DMS 273 (cell line): ENCODE data around the gene TNFRSF8.
A peak's percentile ranks its signal among the peaks of the same experiment; 100 is the strongest.

Experiments used
- DNase-seq: peaks from one replicate; lab custom pipeline; 2025; ENCODE audit not compliant: unreplicated experiment; lab: John Stamatoyannopoulos, UW

TNFRSF8 gene

DNA sequence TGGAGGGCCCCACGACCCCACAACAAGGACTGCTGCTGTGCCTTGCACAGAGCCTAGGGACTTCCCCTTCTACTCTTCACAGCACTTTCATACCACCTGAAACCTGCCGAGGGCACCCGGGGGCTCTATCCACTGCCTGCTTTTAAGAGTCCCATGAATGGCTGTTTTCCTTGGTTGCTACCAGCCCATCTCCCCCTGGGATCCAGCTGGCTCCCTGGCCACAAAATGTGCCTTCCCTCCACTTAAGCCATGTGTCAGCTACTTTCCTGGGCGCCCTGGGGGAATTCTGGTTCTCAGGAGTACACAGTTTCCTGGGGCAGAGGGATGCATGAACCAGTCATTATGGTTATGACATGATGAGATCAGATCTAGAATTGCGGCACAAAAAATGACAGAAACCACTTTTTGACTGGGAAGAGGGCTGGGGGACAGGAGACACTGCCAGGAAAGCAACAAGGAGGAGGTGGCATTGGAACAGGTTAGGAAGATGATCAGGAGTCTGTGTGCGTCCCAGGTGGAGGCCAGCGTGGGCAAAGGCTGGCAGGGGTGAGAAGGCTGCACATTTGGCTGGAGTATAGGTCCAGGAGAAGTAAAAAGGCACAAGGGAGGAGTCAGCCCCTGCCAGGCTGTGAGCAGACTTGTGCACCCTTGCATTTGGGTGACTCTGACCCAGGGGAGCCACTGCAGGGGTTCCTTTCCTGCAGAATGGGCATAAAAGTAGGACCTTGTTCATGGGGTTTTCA is 3.2 kb upstream of the TNFRSF8 start:
- peak; percentile 22 for DNase-seq

DNA sequence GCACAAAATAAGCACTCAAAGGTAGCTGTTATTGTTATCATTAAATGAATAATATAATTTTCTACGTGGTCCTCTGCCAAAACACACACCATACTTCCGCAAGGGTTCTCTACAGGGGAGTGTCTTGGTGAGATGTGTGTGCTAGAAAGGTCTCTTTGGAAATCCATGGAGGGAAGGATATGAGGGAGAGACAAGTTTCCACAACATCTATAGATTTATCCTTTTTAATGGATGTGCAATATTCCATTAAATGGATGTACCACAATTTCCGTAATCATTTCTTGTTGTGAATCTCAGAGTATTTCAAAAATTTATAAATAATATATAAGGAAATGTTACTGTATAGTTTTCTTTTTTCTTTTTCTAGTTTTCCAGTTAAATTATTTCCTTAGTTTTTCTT is 2.6 kb upstream of the TNFRSF8 start:
- no peak for DNase-seq

DNA sequence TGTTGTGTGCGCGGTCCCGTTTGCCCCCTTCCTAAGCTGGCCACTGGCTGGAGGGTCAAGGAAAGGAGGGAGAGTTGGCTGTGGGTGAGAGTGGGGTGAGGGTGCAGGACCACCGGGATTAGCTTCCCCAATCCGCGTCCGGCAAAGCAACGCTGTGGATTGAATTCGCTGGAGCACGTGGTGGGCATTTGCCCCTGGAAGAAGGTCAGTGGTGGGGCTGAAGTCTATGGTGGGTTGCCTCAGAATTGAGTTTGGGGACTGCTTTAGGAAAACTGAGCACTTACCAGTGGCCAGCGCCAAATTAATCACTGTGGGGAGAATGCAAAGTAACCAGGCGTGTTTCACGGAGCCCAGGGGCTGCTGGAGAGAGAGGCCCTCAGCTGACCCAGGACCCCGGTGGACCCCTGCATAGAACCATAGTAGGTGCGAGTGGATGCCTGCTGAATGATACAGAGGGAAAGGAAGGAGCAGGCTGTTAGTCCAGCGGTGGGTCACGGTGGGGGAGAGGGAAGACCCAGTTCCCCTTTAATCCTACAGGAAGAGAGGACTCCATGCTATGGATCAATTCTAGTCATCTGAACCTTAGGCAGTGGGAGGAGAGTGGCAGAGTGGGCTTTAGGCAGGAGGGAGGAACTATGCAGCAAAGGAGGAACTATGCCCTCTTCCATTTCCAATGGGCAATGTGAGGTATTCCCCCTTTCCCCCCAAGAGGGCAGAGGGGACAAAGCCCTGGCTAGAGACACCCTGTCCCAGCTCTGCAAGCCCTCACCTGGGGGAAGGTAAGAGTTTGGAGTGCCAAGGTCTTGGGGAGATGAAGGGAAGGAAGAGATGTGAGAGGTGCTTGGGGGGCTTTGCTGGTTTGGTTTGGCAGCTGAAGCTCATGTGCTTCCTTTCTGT is 1.2 kb downstream of the TNFRSF8 start:
- no peak for DNase-seq

DNA sequence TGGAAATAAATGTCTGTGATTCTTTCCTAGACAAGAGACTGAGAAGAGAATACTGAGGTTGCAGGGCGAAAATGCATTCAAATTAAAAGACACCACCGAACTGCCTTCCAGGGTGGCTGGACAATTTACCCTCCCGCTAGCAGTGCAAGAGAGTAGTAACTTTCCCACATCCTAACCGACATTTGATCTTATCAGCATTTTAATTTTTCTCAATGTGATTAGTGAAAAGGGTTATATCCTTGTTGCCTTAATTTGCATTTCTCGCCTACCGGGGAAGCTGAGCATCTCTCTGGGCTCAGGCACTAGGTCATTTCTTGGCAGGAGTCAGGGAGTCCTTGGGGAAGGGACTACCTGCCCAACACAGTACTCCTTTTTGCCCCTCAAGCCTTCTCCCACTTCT is 2.8 kb downstream of the TNFRSF8 start:
- no peak for DNase-seq

DNA sequence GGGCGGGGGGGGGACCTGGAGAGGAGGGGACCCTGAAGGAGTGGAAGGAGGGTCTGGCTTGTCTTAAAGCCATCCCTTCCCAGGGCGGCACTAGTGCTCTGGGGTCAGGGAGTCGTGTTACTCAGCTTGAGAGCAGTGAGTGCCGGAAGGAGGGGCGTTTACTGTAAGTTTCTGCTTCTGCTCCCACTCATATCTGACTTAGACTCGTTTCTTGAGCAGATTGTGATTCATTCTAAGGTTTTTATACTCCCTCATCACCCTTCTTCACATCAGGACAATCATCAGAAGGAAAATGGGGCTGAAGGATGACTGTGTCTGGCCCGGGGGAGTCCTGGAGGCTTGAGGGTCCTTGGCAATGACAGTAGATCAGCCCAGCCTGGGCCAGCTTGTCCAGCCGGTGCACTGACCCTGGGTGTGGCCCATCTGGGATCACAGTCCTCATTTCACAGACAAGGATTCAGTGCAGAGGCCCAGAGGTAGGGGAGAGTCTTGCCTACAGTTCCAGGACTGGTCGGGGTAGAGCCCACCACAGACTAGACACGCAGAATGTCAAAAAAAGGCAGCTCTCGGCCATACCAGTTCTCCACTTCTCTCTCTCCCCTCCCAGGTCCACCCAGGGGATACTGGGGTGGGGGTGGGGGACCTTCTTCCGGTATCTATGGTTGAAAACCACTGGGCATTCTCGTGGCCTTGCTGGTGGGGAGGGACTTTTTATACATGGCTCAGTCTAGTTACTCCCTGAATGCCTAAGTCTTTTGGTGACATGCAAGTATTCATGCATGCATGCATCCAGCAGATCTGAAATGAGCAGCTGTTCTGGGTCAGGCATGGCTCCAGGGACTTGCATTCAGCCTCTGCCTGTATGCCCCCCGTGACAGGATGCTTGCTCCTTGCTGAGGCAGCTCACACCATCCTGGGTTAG is 5.1 kb downstream of the TNFRSF8 start:
- DNase-seq: no peak

DNA sequence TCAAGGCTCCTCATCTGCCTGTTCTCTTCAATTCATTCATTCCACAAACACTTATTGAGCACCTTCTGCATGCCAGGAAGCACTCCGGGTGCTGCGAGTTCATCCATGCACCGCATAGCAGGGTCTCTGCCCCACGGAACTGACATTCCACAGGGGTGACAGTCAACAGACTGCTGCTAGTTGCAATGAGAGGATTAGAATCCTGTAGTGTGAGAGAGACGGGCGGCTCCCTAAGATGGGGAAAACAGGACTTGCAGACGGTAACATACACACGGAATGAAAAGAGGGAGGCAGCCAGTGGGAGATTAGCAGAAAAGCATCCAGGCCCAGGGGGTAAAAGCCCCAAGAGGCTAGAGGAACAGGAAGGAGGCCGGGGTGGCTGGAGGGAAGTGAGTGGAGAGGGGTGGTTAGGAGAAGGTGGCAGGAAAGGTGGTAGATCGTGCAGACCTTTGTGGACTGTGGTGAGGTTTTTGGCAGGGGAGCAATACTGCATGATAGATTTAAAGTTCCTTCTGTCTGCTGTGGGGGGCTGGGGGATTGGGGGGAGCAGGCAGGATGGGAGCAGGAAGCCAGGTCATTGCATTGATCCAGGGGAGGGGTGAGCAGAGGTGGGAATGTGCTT is 6.6 kb downstream of the TNFRSF8 start:
- DNase-seq: no peak

DNA sequence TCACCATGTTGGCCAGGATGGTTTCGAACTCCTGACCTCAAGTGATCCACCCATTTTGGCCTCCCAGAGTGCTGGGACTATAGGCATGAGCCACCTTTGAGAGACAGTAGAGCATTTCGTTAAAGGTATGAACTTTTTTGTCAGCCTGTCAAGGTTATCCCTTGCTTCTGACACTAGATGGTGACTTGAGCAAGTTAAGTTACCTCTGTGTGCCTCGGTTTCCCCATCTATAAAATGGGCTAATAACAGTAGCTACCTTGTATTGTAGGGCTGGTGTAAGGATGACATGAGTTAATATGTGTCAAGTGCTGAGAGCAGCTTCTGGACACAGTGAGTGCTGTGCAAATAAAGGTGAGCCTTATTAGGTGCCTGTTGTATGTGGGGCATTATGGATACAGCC is 8.8 kb downstream of the TNFRSF8 start:
- no peak for DNase-seq

DNA sequence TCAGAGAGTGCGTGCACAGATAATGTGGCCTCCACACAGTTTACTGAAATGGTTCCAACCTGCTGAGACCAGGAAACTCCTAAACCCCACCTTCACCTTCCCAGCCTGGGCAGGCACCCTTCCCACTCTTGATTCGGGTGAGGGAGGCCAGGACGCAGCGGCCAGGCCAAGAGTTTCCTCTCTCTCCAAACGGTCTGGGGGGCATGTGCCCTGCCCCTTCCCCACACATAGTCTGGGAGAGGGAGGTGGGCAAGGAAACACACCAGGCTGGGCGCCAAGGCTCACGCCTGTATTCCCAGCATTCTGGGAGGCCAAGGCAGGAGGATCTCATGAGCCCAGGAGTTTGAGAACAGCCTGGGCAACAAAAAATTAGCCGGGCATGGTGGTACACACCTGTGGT is 9.6 kb downstream of the TNFRSF8 start:
- no peak for DNase-seq

DNA sequence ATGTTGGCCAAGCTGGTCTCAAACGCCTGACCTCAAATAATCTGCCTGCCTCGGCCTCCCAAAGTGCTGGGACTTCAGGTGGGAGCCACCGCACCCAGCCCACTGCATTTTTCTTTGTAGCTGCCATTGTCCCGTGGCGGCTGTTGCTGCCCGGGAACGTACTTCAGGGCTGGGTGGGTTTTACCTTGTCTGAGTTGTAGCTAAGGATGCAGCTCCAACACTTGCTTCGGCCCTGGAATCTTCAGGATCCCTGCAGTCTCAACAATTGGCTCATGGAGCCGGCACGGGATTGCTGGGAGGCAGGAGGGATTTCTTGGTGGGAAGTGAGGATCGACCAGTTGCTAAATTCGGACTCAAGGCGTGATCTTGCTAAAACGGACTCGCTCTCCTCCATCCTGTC is 10.7 kb downstream of the TNFRSF8 start:
- no peak for DNase-seq

DNA sequence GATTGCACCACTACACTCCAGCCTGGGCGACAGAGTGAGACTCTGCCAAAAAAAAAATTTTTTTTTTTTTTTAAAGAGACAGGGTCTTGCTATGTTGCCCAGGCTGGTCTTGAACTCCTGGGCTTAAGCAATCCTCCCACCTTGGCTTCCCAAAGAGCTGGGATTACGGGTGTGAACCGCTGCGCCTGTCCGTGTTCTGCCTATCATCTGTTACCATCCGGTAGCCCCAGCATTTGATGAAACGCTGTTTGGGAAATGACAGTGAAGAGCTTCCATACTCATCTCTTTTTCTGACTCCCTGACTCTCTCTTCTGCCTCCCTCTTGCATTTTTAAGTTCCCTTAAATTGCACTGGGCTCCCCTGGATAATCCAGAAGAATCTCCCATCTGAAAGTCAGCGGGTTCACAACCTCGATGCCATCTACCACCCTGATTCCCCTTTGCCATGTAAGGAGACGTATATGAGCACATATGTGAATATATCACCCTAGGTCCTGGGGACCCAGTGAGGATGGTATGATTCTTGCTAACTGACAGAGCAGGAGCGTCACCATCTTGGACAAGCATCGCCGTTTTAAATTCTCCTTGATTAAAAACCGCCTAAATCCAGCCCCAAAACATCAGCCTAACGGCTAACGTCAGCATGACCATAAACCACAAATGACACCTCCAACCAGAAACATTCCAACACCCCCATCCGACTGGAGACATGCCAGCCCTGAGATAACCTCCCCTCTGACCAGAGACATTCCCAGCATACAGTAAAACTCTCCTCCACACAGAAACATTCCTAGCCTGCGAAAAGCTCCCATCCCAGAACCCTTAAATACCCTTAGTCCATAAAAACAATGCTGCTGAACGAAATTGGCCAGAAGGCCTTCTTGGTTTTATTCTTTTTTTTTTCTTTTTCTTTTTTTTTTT is 12.4 kb downstream of the TNFRSF8 start:
- DNase-seq: no peak

DNA sequence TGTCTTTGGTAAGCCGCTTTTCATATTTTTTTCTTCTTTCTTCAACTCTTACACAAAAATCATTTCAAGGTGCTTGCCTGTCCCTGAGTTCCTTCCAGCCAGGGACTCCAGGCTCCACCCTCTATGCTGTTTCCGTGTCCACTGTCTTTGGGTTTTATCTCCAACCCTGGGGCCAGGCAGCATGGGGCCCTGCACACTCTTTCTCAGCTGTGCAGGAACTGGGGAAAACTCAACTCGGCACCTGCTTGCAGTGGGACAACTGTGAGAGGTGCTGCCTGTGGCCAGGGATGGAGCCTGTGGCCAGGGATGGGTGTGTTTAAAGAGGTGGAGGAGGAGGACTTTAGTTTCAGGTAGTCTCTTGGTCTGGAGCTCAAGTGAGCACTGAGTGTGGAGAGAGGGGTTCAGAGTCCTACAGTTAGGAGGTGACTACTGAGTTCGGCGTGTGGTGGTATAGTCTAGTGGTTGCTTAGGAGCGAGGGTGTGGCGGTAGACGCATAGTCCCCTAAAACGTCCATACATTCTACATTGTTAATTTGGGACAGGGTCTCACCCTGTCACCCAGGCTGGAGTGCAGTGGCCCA is 13.4 kb downstream of the TNFRSF8 start:
- DNase-seq: no peak

DNA sequence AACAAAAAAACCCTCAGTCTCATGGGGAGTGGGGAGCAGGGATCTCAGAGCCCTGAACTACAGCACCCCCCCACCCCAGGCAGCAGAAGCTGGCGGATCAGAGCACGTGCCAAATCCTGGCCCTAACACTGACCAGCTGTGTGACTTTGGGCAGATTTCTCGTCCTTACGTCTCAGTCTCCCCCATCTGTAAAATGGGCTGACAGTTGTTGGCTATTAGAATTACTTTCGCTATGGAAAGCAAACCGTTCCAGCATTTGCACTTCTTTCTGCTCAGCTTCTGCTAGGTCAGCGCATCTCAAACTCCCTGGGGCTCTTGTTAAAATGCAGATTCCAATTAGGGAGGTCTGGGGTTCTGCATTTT is 15.5 kb downstream of the TNFRSF8 start:
- DNase-seq: no peak

DNA sequence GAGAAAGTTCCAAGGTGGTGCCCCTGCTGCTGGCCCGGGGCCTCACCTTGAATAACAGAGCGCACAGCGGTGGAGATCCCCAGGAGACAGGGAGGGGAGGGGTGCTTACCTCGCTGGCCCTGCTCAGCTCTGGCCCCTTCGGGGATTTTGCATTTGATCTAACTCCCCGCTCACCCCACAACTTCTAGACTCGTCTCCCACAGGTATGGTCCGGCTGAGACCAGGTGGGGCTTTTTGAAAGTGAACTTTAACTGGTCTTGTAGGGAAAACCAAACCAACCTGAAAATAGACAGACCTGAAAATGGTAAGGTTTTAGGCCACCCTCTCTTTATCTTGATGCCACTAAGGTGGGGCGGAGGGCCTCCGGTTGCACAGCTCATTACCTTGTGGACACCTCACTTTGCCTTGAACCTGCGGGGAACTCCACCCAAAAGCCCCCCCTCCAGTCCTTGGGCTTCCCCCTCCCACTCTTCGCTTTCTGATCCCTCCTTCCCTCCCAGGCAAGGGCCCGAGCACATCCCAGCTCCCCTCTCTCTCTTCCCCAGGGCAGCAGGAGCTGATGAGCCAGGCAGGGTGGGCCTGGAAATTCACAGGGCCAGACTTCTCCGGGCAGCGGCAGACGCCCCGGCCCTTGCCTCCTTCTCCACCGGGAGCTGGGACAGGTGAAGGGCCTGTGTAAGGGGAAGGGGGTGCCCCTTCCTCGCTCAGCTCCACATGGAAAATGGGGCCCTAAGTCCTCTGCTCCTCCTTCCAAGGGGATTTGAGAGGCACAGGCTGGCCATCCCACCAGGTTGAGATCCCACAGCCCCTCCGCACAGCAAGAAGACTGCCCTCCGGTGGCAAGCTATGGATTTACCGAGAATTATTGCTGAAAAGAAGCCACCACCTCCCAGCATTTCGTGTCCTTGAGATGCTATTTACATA is 16.1 kb downstream of the TNFRSF8 start:
- DNase-seq: peak; percentile 75

DNA sequence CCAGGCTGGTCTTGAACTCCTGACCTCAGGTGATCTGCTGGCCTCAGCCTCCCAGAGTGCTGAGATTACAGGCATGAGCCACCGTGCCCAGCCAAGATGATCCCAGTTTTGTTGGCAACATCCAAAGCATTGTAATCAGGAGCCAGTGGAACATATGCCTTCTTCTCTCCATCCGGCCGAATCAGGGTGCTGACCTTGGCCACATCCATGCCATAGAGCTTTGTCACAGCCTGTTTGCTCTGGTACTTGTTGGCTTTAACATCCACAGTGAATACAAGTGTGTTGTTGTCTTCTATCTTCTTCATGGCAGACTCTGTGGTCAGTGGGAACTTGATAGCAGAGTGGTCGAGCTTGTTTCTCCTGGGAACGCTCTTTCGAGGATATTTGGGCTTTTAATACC is 17.1 kb downstream of the TNFRSF8 start:
- no peak for DNase-seq

DNA sequence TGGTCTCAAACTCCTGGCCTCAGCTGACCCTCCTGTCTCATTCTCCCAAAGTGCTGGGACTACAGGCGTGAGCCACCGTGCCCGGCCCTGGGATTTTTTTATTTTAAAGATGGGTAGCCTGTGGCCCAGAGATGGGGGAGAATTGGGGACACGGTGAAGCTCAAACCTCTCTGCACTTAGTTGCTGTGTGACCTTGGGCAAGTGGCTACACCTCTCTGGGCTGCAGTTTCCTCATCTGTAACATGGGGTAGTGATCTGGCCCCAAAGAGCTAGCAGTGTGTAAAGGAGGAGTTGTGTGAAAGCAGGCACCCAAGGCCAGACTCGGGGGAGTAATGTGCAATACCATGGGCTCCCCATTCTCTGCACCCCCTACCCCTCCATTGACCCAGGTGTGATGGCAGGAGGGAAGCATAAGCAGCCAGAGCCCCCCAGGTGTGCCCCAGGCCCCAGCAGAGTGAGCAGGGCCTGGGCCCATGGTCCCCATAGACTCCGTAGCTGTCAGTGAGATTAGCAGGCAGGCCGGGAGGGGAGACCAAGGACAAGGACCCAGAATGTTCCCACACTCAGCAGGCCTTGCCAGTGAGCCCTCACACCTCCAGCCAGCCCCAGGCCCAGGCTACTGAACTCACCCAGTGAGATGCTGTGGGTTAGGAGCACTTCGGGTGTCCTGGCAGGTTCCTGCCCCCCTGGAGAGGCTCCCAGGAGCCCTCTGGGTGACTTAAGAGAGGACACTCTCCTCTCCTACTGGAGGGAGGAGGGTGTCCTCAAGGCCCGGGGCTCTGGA is 17.9 kb downstream of the TNFRSF8 start:
- DNase-seq: no peak

DNA sequence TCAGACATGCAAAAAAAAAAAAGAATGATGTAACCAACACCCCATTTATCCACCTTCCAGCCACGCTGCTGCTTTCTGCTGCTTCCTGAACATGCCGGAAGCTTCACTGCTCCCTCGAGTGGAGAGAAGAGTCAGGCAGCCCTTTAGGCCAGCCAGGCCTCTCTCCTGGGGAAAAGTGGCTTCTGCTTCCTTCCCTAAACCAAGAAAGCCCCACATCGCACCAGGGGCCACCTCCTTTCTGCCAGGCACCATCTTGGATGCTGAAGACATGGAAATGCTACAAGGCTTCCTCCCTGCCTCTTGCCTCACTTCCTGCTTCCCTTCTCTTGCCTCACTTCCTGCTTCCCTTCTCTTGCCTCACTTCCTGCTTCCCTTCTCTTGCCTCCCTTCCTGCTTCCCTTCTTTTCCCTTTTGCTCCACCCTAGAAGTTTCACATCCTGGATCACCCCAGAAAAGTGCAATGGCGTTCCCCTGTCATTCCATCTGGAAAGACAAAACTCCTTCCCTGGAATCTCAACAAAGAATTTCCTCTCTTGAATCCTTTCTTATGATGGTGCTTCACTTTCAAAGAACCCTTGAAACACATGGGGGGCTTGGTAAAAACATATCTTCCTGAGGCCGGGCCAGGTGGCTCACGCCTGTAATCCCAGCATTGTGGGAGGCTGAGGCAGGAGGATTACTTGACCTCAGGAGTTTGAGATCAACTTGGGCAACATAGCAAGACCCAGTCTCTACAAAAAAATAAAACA is 18.7 kb downstream of the TNFRSF8 start:
- DNase-seq: no peak

DNA sequence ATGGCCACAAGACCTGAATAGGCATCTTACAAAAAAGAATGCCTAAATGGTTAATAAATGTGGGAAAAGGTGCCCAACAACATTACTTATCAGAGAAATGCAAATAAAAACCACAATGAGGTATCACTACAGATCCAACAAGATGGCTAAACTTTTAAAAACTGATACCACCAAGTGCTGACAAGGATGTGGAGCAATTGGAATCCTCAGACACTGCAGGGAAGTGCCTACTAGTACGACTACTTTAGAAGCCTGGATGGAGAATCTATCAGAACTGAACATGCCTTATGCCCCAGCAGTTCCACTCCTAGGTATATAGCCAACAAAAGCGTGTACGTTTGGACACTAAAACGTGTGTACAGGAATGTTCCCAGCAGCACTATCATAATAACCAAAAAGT is 19.9 kb downstream of the TNFRSF8 start:
- DNase-seq: no peak
